HepG2 (cell line): Measurements from ENCODE around the gene ATP6V1F. TPM values are rescaled to one million over a fixed set of nuclear protein-coding genes. Genes with fewer than 3 reads are reported as not detected.

Source experiments
- CBX2 ChIP-seq, 2 experiments: fragments of 200-600 bp in 1 of 2; sonication (generic); formaldehyde crosslinking in 1 of 2; IDR thresholded peaks; 2 replicates each; pipeline versions ENCODE4 v1.7.0 to v1.8.1; 2018 to 2022; ENCODE audit warnings: low read depth in 2 of 2, low read length in 1 of 2, mild to moderate bottlenecking in 1 of 2, missing genetic modification reagents in 1 of 2
- GMEB2 ChIP-seq: IDR thresholded peaks from 2 replicates; pipeline ENCODE4 v1.6.1; 2016; ENCODE audit warnings: missing biosample characterization, missing genetic modification reagents, low read depth
- HIC2 ChIP-seq: sonication (generic); formaldehyde crosslinking; IDR thresholded peaks from 2 replicates; pipeline ENCODE4 v1.9.0; 2022; ENCODE audit warnings: low read depth, missing genetic modification reagents
- NONO ChIP-seq, 2 experiments: fragments of 450-650 bp in 1 of 2; sonication (generic) in 1 of 2; formaldehyde crosslinking in 1 of 2; IDR thresholded peaks in 1 of 2; conservative IDR thresholded peaks in 1 of 2; 2 replicates each; pipeline versions ENCODE4 v1.6.1 to v1.8.0; 2017 to 2022; ENCODE audit warnings: mild to moderate bottlenecking in 1 of 2, missing genetic modification reagents in 1 of 2, moderate library complexity in 1 of 2
- NR0B2 ChIP-seq: sonication (generic); formaldehyde crosslinking; IDR thresholded peaks from 2 replicates; pipeline ENCODE4 v1.4.0; 2020; ENCODE audit warnings: mild to moderate bottlenecking, missing genetic modification reagents
- RXRA ChIP-seq: sonication (generic); formaldehyde crosslinking; IDR thresholded peaks from 2 replicates; pipeline ENCODE4 v1.5.1; 2020; ENCODE audit warnings: missing genetic modification reagents
- TFE3 ChIP-seq: IDR thresholded peaks from 2 replicates; pipeline ENCODE4 v1.6.1; 2016
- ZGPAT ChIP-seq: IDR thresholded peaks from 2 replicates; pipeline ENCODE4 v1.6.1; 2016; ENCODE audit warnings: mild to moderate bottlenecking
- ZNF274 ChIP-seq: sonication (generic); formaldehyde crosslinking; IDR thresholded peaks from 2 replicates; pipeline ENCODE4 v1.5.1; 2020; ENCODE audit warnings: mild to moderate bottlenecking, missing genetic modification reagents
- ZNF530 ChIP-seq: sonication (generic); formaldehyde crosslinking; IDR thresholded peaks from 2 replicates; pipeline ENCODE4 v1.5.0; 2020; ENCODE audit warnings: low read depth, mild to moderate bottlenecking, missing genetic modification reagents
- polyA plus RNA-seq, 8 experiments: library from polyadenylated mRNA; depleted of rRNA in 3 of 8; stranded (reverse) in 7 of 8; unstranded in 1 of 8; fragments of >200 nt; fragmentation: Illumina TruSeq in 4 of 8; extraction: Trizol in 4 of 8; gene quantifications; 2 replicates each; pipeline versions ENCODE4 v1.2.1 to v1.2.3, GENCODE V29; 2011 to 2016; ENCODE audit warnings: low read depth in 4 of 8, missing spikeins in 1 of 8, mixed read lengths in 1 of 8; ENCODE audit not compliant: insufficient read depth in 1 of 8
- total RNA-seq, 5 experiments: library from RNA; depleted of rRNA; stranded (reverse); fragments of >200 nt; fragmentation: Illumina TruSeq; extraction: Trizol; gene quantifications; 2 replicates each; pipeline ENCODE4 v1.2.3, GENCODE V29; 2016; ENCODE audit warnings: low read depth in 1 of 5

ATP6V1F gene
- total and polyA plus RNA-seq, 2 of the 13 experiments (the other 11 are each of a cell fraction or from before 2014, with no cell fraction given), result 87.2 to 132 TPM

GRCh38 chr7:128832880-128833147, 29.8 kb upstream of the ATP6V1F start (continued):
- TF ChIP-seq ZGPAT (CRISPR knock-in tag) (no peak), ZNF274 (CRISPR knock-in tag) (no peak), CBX2 (IDR thresholded peaks at IDR 0.05; ENCODE audit: low read depth, low read length) (no peak), CBX2 (CRISPR knock-in tag; IDR thresholded peaks at IDR 0.05; ENCODE audit: low read depth) (no peak), RXRA (CRISPR knock-in tag) (no peak), ZNF530 (CRISPR knock-in tag) (no peak), GMEB2 (no peak), HIC2 (CRISPR knock-in tag) (no peak), NONO (IDR thresholded peaks at IDR 0.05) (no peak), NONO (CRISPR knock-in tag; conservative IDR thresholded peaks at IDR 0.05) (no peak), TFE3 (CRISPR knock-in tag) (no peak), NR0B2 (no peak)
